ENCODE data around the gene TNPO1. TPM values are rescaled to one million over a fixed set of nuclear protein-coding genes. Genes with fewer than 3 reads are reported as not detected.

Gene TNPO1
- total RNA-seq, 1 donor from 2014 or later: 316 TPM

GRCh38 chr5:72848474-72849428 is 32.3 kb downstream of the TNPO1 start:
- H3K9me3 ChIP-seq (ENCODE audit: low read depth): no peaks in the 10 kb centered on the region
- peak overlapping the region; percentile 81 for H3K27ac ChIP-seq
- H3K9ac ChIP-seq: peak overlapping the region; percentile 54
- H3K4me1 ChIP-seq: peaks cover 37% of the 10 kb centered on the region
- peaks cover 9% of the 10 kb centered on the region for H3F3A ChIP-seq (ENCODE audit: low read depth)
- H3K4me1 Mint-ChIP-seq: peaks cover 42% of the 10 kb centered on the region
- peaks cover 12% of the 10 kb centered on the region for H3K36me3 Mint-ChIP-seq
- H3K27me3 ChIP-seq: no peaks in the 10 kb centered on the region
- peaks cover 28% of the 10 kb centered on the region for H3K36me3 ChIP-seq
- peak overlapping the region; percentile 77 for H3K4me3 ChIP-seq
- peak overlapping the region; percentile 79 for H3K4me2 ChIP-seq
- DNase-seq (ENCODE audit: low spot score): peak; percentile 77
- H3K9me3 Mint-ChIP-seq: no peaks in the 10 kb centered on the region
- peaks cover 2% of the 10 kb centered on the region for H3K27me3 Mint-ChIP-seq (ENCODE audit: insufficient read depth, low read depth)
- peaks cover 87% of the 10 kb centered on the region for H4K20me1 ChIP-seq (ENCODE audit: low read depth)
- peak overlapping the region; percentile 27 for H2AFZ ChIP-seq (replicated peaks)
- H3K27ac Mint-ChIP-seq: peak overlapping the region; percentile 89
- TF ChIP-seq CTCF (IDR thresholded peaks at IDR 0.05) (no peak), EZH2phosphoT487 (IDR thresholded peaks at IDR 0.05) (no peak), EZH2 (IDR thresholded peaks at IDR 0.05) (no peak)
- H3K79me2 ChIP-seq (ENCODE audit: low read depth): peaks cover 97% of the 10 kb centered on the region
- peak overlapping the region; percentile 99 for H3K4me3 Mint-ChIP-seq

GRCh38 chr5:72849546-72849945 is 33.1 kb downstream of the TNPO1 start:
- Mint-ChIP-seq H3K4me1 (peaks cover 42% of the 10 kb centered on the region), H3K9me3 (no peaks in the 10 kb centered on the region), H3K27me3 (ENCODE audit: insufficient read depth, low read depth) (peaks cover 2% of the 10 kb centered on the region), H3K4me3 (peak overlapping the region; percentile 98), H3K27ac (no peak overlapping the region), H3K36me3 (peaks cover 15% of the 10 kb centered on the region)
- Histone ChIP-seq H3K4me2 (peak overlapping the region; percentile 79), H2AFZ (replicated peaks) (no peak overlapping the region), H3K36me3 (peaks cover 29% of the 10 kb centered on the region), H3F3A (ENCODE audit: low read depth) (peaks cover 9% of the 10 kb centered on the region), H3K9ac (peak overlapping the region; percentile 1), H3K27me3 (no peaks in the 10 kb centered on the region), H3K27ac (no peak overlapping the region), H3K9me3 (ENCODE audit: low read depth) (no peaks in the 10 kb centered on the region), H3K79me2 (ENCODE audit: low read depth) (peaks cover 97% of the 10 kb centered on the region), H4K20me1 (ENCODE audit: low read depth) (peaks cover 86% of the 10 kb centered on the region), H3K4me1 (peaks cover 37% of the 10 kb centered on the region), H3K4me3 (peak overlapping the region; percentile 77)
- TF ChIP-seq EZH2phosphoT487 (IDR thresholded peaks at IDR 0.05) (no peak), CTCF (IDR thresholded peaks at IDR 0.05) (no peak), EZH2 (IDR thresholded peaks at IDR 0.05) (no peak)
- no peak for DNase-seq (ENCODE audit: low spot score)

- peaks cover 31% of the 10 kb centered on the region for H3K36me3 ChIP-seq
- no peak overlapping the region for H3K27ac ChIP-seq
- TF ChIP-seq EZH2 (IDR thresholded peaks at IDR 0.05): no peak
- TF ChIP-seq CTCF (IDR thresholded peaks at IDR 0.05): no peak
- no peak for TF ChIP-seq EZH2phosphoT487 (IDR thresholded peaks at IDR 0.05)
- no peak overlapping the region for H3K9ac ChIP-seq
- no peaks in the 10 kb centered on the region for H3K27me3 ChIP-seq
- H3F3A ChIP-seq (ENCODE audit: low read depth): peaks cover 9% of the 10 kb centered on the region
- no peak overlapping the region for H2AFZ ChIP-seq (replicated peaks)
- no peak for DNase-seq (ENCODE audit: low spot score)
- Mint-ChIP-seq H3K27ac (no peak overlapping the region), H3K4me3 (peak overlapping the region; percentile 98), H3K9me3 (no peaks in the 10 kb centered on the region), H3K36me3 (peaks cover 15% of the 10 kb centered on the region), H3K4me1 (peaks cover 42% of the 10 kb centered on the region), H3K27me3 (ENCODE audit: insufficient read depth, low read depth) (peaks cover 2% of the 10 kb centered on the region)
- peak overlapping the region; percentile 79 for H3K4me2 ChIP-seq
- no peaks in the 10 kb centered on the region for H3K9me3 ChIP-seq (ENCODE audit: low read depth)
- H4K20me1 ChIP-seq (ENCODE audit: low read depth): peaks cover 88% of the 10 kb centered on the region
- peak overlapping the region; percentile 77 for H3K4me3 ChIP-seq
- peaks cover 97% of the 10 kb centered on the region for H3K79me2 ChIP-seq (ENCODE audit: low read depth)
- H3K4me1 ChIP-seq: peaks cover 37% of the 10 kb centered on the region
These were observed 33.7 kb downstream of the TNPO1 start for GRCh38 chr5:72850113-72850512.
